T-helper 17 cell (primary cell): ENCODE measurements around the gene GHRH. TPM values are rescaled to one million over a fixed set of nuclear protein-coding genes. Genes with fewer than 3 reads are reported as not detected.

Source experiments
- ATAC-seq: fragments of 150-1000 bp; cut with Tn5 transposase; 2 replicates; pipeline ENCODE4 v1.10.0; 2021; ENCODE audit warnings: mild to moderate bottlenecking, moderate library complexity
- DNase-seq, 3 donors: peaks; one replicate each; pipeline versions ENCODE4 v3.0.0 to v3.0.0-alpha.2; 2020 to 2021
- H3K9me3 ChIP-seq: one replicate; pipeline ENCODE4 v1.7.0; 2013; ENCODE audit warnings: low read length, mild to moderate bottlenecking; ENCODE audit not compliant: control insufficient read depth, poor library complexity, severe bottlenecking
- H3K27ac Mint-ChIP-seq: one replicate; pipeline ENCODE4 v1.8.0; 2022; ENCODE audit warnings: mild to moderate bottlenecking, moderate library complexity, mixed read lengths
- H3K27me3 Mint-ChIP-seq: one replicate; pipeline ENCODE4 v1.8.0; 2022; ENCODE audit warnings: mixed read lengths
- H3K36me3 Mint-ChIP-seq: one replicate; pipeline ENCODE4 v1.8.0; 2022; ENCODE audit warnings: low read depth, mixed read lengths
- H3K4me1 Mint-ChIP-seq: one replicate; pipeline ENCODE4 v1.8.0; 2022; ENCODE audit warnings: mild to moderate bottlenecking, mixed read lengths
- H3K4me3 Mint-ChIP-seq: one replicate; pipeline ENCODE4 v1.8.0; 2022; ENCODE audit warnings: mild to moderate bottlenecking, moderate library complexity, mixed read lengths
- total RNA-seq, 4 donors: library from RNA in 2 of 4; stranded (reverse) in 2 of 4; gene quantifications; one replicate each; pipeline ENCODE4 v1.2.3 and lab custom pipeline; 2022 to 2026

Gene GHRH
- total RNA-seq, 2 donors from 2014 or later = not detected

GRCh38 chr20:37236462-37236861 is 25.2 kb downstream of the GHRH start:
- peak overlapping the region; percentile 62 for H3K27ac Mint-ChIP-seq

GRCh38 chr20:37235065-37235464 is 26.5 kb downstream of the GHRH start:
- Mint-ChIP-seq H3K4me3 (no peak overlapping the region), H3K27ac (no peak overlapping the region), H3K27me3 (no peaks in the 10 kb centered on the region), H3K4me1 (no peaks in the 10 kb centered on the region), H3K36me3 (peaks cover 9% of the 10 kb centered on the region)
- no peaks in the 10 kb centered on the region for H3K9me3 ChIP-seq
- no peak for DNase-seq
- ATAC-seq = no peak

More at GRCh38 chr20:37236462-37236861, 25.2 kb downstream of the GHRH start:
- no peaks in the 10 kb centered on the region for H3K27me3 Mint-ChIP-seq
- no peak overlapping the region for H3K4me3 Mint-ChIP-seq
- H3K9me3 ChIP-seq = no peaks in the 10 kb centered on the region
- no peak for DNase-seq
- peaks cover 10% of the 10 kb centered on the region for H3K36me3 Mint-ChIP-seq
- no peaks in the 10 kb centered on the region for H3K4me1 Mint-ChIP-seq
- no peak for ATAC-seq

GRCh38 chr20:37234254-37234581 is 27.4 kb downstream of the GHRH start:
- Mint-ChIP-seq H3K36me3 (peaks cover 12% of the 10 kb centered on the region), H3K4me3 (no peak overlapping the region), H3K27me3 (no peaks in the 10 kb centered on the region), H3K4me1 (no peaks in the 10 kb centered on the region), H3K27ac (no peak overlapping the region)
- no peaks in the 10 kb centered on the region for H3K9me3 ChIP-seq
- no peak for DNase-seq
- ATAC-seq = no peak

GRCh38 chr20:37233548-37234253 is 27.9 kb downstream of the GHRH start:
- no peak for ATAC-seq
- H3K36me3 Mint-ChIP-seq = peaks cover 17% of the 10 kb centered on the region

GRCh38 chr20:37231947-37232630 is 29.5 kb downstream of the GHRH start:
- DNase-seq (no peak), ATAC-seq (no peak)
- Mint-ChIP-seq H3K4me3 (no peak overlapping the region), H3K4me1 (peaks cover 2% of the 10 kb centered on the region), H3K27ac (no peak overlapping the region), H3K36me3 (peaks cover 17% of the 10 kb centered on the region), H3K27me3 (no peaks in the 10 kb centered on the region)
- H3K9me3 ChIP-seq = no peaks in the 10 kb centered on the region

More at GRCh38 chr20:37233548-37234253, 27.9 kb downstream of the GHRH start:
- no peaks in the 10 kb centered on the region for H3K9me3 ChIP-seq
- Mint-ChIP-seq H3K4me1 (peaks cover 2% of the 10 kb centered on the region), H3K4me3 (no peak overlapping the region), H3K27ac (no peak overlapping the region), H3K27me3 (no peaks in the 10 kb centered on the region)
- DNase-seq = no peak

GRCh38 chr20:37230200-37230599 is 31.4 kb downstream of the GHRH start:
- ATAC-seq (no peak), DNase-seq (no peak)
- Mint-ChIP-seq H3K36me3 (peaks cover 17% of the 10 kb centered on the region), H3K27me3 (no peaks in the 10 kb centered on the region), H3K4me1 (peaks cover 2% of the 10 kb centered on the region), H3K4me3 (no peak overlapping the region), H3K27ac (no peak overlapping the region)
- H3K9me3 ChIP-seq = no peaks in the 10 kb centered on the region

- Mint-ChIP-seq H3K4me3 (no peak overlapping the region), H3K4me1 (peaks cover 2% of the 10 kb centered on the region), H3K27me3 (no peaks in the 10 kb centered on the region), H3K36me3 (peaks cover 16% of the 10 kb centered on the region), H3K27ac (no peak overlapping the region)
- ATAC-seq (no peak), DNase-seq (no peak)
- H3K9me3 ChIP-seq = no peaks in the 10 kb centered on the region
Observed at GRCh38 chr20:37229357-37229756, 32.3 kb downstream of the GHRH start.

- H3K27ac Mint-ChIP-seq = no peak overlapping the region
Observed at GRCh38 chr20:37228656-37229055, 33.0 kb downstream of the GHRH start.

GRCh38 chr20:37228082-37228481 is 33.5 kb downstream of the GHRH start:
- ATAC-seq = no peak
- H3K9me3 ChIP-seq = no peaks in the 10 kb centered on the region
- no peaks in the 10 kb centered on the region for H3K27me3 Mint-ChIP-seq
- H3K36me3 Mint-ChIP-seq = peaks cover 16% of the 10 kb centered on the region
- H3K27ac Mint-ChIP-seq = no peak overlapping the region
- H3K4me1 Mint-ChIP-seq = peaks cover 2% of the 10 kb centered on the region
- no peak overlapping the region for H3K4me3 Mint-ChIP-seq
- DNase-seq = no peak

More at GRCh38 chr20:37228656-37229055, 33.0 kb downstream of the GHRH start:
- ATAC-seq = no peak
- H3K27me3 Mint-ChIP-seq = no peaks in the 10 kb centered on the region
- H3K36me3 Mint-ChIP-seq = peaks cover 15% of the 10 kb centered on the region
- no peak overlapping the region for H3K4me3 Mint-ChIP-seq
- H3K4me1 Mint-ChIP-seq = peaks cover 2% of the 10 kb centered on the region
- no peak for DNase-seq
- no peaks in the 10 kb centered on the region for H3K9me3 ChIP-seq

GRCh38 chr20:37226889-37227288 is 34.7 kb downstream of the GHRH start:
- H3K27ac Mint-ChIP-seq = no peak overlapping the region

GRCh38 chr20:37225146-37225545 is 36.5 kb downstream of the GHRH start:
- ATAC-seq (no peak), DNase-seq (no peak)
- no peak overlapping the region for H3K4me3 Mint-ChIP-seq
- H3K27me3 Mint-ChIP-seq = no peaks in the 10 kb centered on the region
- H3K9me3 ChIP-seq = no peaks in the 10 kb centered on the region
- H3K27ac Mint-ChIP-seq = no peak overlapping the region
- H3K4me1 Mint-ChIP-seq = peaks cover 2% of the 10 kb centered on the region
- H3K36me3 Mint-ChIP-seq = peaks cover 10% of the 10 kb centered on the region

More at GRCh38 chr20:37226889-37227288, 34.7 kb downstream of the GHRH start:
- no peaks in the 10 kb centered on the region for H3K9me3 ChIP-seq
- no peak for DNase-seq
- Mint-ChIP-seq H3K27me3 (no peaks in the 10 kb centered on the region), H3K4me3 (no peak overlapping the region), H3K4me1 (peaks cover 2% of the 10 kb centered on the region), H3K36me3 (peaks cover 12% of the 10 kb centered on the region)
- no peak for ATAC-seq

GRCh38 chr20:37223053-37223452 is 38.6 kb downstream of the GHRH start:
- no peaks in the 10 kb centered on the region for H3K9me3 ChIP-seq
- Mint-ChIP-seq H3K4me3 (no peak overlapping the region), H3K27me3 (no peaks in the 10 kb centered on the region), H3K4me1 (no peaks in the 10 kb centered on the region), H3K36me3 (peaks cover 6% of the 10 kb centered on the region), H3K27ac (no peak overlapping the region)
- ATAC-seq (peak; percentile 36), DNase-seq (no peak)

- H3K9me3 ChIP-seq = no peaks in the 10 kb centered on the region
- H3K4me3 Mint-ChIP-seq = no peak overlapping the region
- no peak for DNase-seq
- H3K27ac Mint-ChIP-seq = no peak overlapping the region
- H3K27me3 Mint-ChIP-seq = no peaks in the 10 kb centered on the region
- H3K4me1 Mint-ChIP-seq = no peaks in the 10 kb centered on the region
- no peak for ATAC-seq
- H3K36me3 Mint-ChIP-seq = peaks cover 6% of the 10 kb centered on the region
Observed at GRCh38 chr20:37222086-37222485, 39.5 kb downstream of the GHRH start.

- peaks cover under 1% of the 10 kb centered on the region for H3K4me1 Mint-ChIP-seq
- H3K36me3 Mint-ChIP-seq = peaks cover 9% of the 10 kb centered on the region
- DNase-seq (no peak), ATAC-seq (no peak)
- no peak overlapping the region for H3K27ac Mint-ChIP-seq
- no peak overlapping the region for H3K4me3 Mint-ChIP-seq
- no peaks in the 10 kb centered on the region for H3K27me3 Mint-ChIP-seq
- no peaks in the 10 kb centered on the region for H3K9me3 ChIP-seq
Observed at GRCh38 chr20:37220731-37221130, 40.9 kb downstream of the GHRH start.
